Prostate gland (tissue), 2 donors: ENCODE measurements around the gene DPYSL5.

Experiments
- CTCF ChIP-seq, 4 experiments: fragments of 200-600 bp in 2 of 4; fragments of 450-650 bp in 2 of 4; sonication (generic) in 2 of 4; IDR thresholded peaks; 1 replicate in 3 of 4; 2 replicates in 1 of 4; pipeline ENCODE4 v1.5.1; 2016 to 2019; ENCODE audit warnings: antibody characterized with exemption in 4 of 4, mild to moderate bottlenecking in 2 of 4, moderate library complexity in 2 of 4
- POLR2A ChIP-seq: fragments of 450-650 bp; IDR thresholded peaks from one replicate; pipeline ENCODE4 v1.6.1; 2016; ENCODE audit warnings: antibody characterized with exemption, mild to moderate bottlenecking
- POLR2AphosphoS5 ChIP-seq: sonication (generic); formaldehyde crosslinking; IDR thresholded peaks from one replicate; pipeline ENCODE4 v1.6.1; 2017; ENCODE audit warnings: antibody characterized with exemption

- no peak for TF ChIP-seq POLR2A
- no peak for TF ChIP-seq CTCF (IDR thresholded peaks at IDR 0.05)
- TF ChIP-seq POLR2AphosphoS5 = no peak
Measured at GRCh38 chr2:26850505-26850904, 2.6 kb downstream of the DPYSL5 start.
